OCI-LY7 (cell line): ENCODE data around the gene GGA3. TPM values are rescaled to one million over a fixed set of nuclear protein-coding genes. Genes with fewer than 3 reads are reported as not detected.

Experiments used
- BruUV-seq: library from RNA; stranded (reverse); fragments of 400-500 nt; replicated peaks from 2 replicates; lab custom pipeline; 2021; lab: Mats Ljungman, UMichigan
- CTCF ChIA-PET: fragments of 300-600 bp; sonication (Branson Sonifier 250); formaldehyde crosslinking; loops from one replicate; lab custom pipeline; 2022; ENCODE audit warnings: antibody characterized with exemption; ENCODE audit not compliant: unreplicated experiment; lab: Charles Lee
- POLR2A ChIA-PET: fragments of 300-600 bp; sonication (Branson Sonifier 250); formaldehyde crosslinking; loops from one replicate; lab custom pipeline; 2022; ENCODE audit warnings: antibody characterized with exemption; lab: Charles Lee
- DNase-seq: peaks from one replicate; pipeline ENCODE4 v3.0.0-alpha.2; 2015; ENCODE audit warnings: low spot score
- H2AFZ ChIP-seq: fragments of 200-600 bp; sonication (generic), shearing (Covaris generic); 2 replicates; pipeline ENCODE4 v1.6.1; 2014; ENCODE audit warnings: mild to moderate bottlenecking, antibody characterized with exemption, low read length, moderate library complexity
- H3K27ac ChIP-seq: fragments of 200-600 bp; sonication (generic); 2 replicates; pipeline ENCODE4 v1.5.1; 2014; ENCODE audit warnings: mixed run types, low read depth, mild to moderate bottlenecking, moderate library complexity, low read length, inconsistent platforms; ENCODE audit not compliant: poor library complexity, severe bottlenecking
- H3K36me3 ChIP-seq: fragments of 200-600 bp; sonication (generic); 2 replicates; pipeline ENCODE4 v1.6.1; 2014; ENCODE audit warnings: mild to moderate bottlenecking, antibody characterized with exemption, low read length, moderate library complexity, mixed read lengths; ENCODE audit not compliant: insufficient read depth
- H3K4me1 ChIP-seq: fragments of 200-600 bp; sonication (generic); 2 replicates; pipeline ENCODE4 v1.5.1; 2014; ENCODE audit warnings: mild to moderate bottlenecking, low read length; ENCODE audit not compliant: insufficient read depth, poor library complexity, severe bottlenecking
- H3K4me2 ChIP-seq: fragments of 200-600 bp; sonication (generic); 2 replicates; pipeline ENCODE4 v1.6.1; 2014; ENCODE audit warnings: mild to moderate bottlenecking, low read length
- H3K4me3 ChIP-seq: fragments of 200-600 bp; sonication (generic); 2 replicates; pipeline ENCODE4 v1.5.1; 2014; ENCODE audit warnings: mild to moderate bottlenecking, low read depth, low read length; ENCODE audit not compliant: poor library complexity, severe bottlenecking
- H3K79me2 ChIP-seq: fragments of 200-600 bp; sonication (generic); 2 replicates; pipeline ENCODE4 v1.6.1; 2016; ENCODE audit warnings: low read depth, mild to moderate bottlenecking, low read length, moderate library complexity, mixed read lengths; ENCODE audit not compliant: insufficient read depth
- H3K9me2 ChIP-seq: fragments of 200-600 bp; sonication (generic); 2 replicates; pipeline ENCODE4 v1.6.1; 2016; ENCODE audit warnings: mild to moderate bottlenecking, low read length, mixed read lengths; ENCODE audit not compliant: insufficient read depth
- H3K9me3 ChIP-seq: fragments of 200-600 bp; sonication (generic); 2 replicates; pipeline ENCODE4 v1.6.1; 2014; ENCODE audit warnings: mild to moderate bottlenecking, mixed run types, low read length, mixed read lengths
- H4K20me1 ChIP-seq: fragments of 200-600 bp; sonication (generic); 2 replicates; pipeline ENCODE4 v1.6.1; 2014; ENCODE audit warnings: mild to moderate bottlenecking, antibody characterized with exemption, low read length, moderate library complexity, mixed read lengths; ENCODE audit not compliant: insufficient read depth
- CTCF ChIP-seq: fragments of 200-600 bp; sonication (generic); conservative IDR thresholded peaks from 2 replicates; pipeline ENCODE4 v1.5.1; 2014; ENCODE audit warnings: mild to moderate bottlenecking, antibody characterized with exemption, low read length, moderate library complexity, mixed read lengths
- EZH2phosphoT487 ChIP-seq: fragments of 200-600 bp; sonication (generic); IDR thresholded peaks from 2 replicates; pipeline ENCODE4 v1.6.1; 2018; ENCODE audit warnings: low read depth, borderline replicate concordance, mild to moderate bottlenecking, mixed run types, antibody characterized with exemption, low read length, moderate library complexity, mixed read lengths
- intact Hi-C: fragments of 100-400 bp; cut with micrococcal nuclease; formaldehyde crosslinking; loops from one replicate; pipeline ENCODE4 v1.10.0; 2022; ENCODE audit not compliant: unreplicated experiment
- total RNA-seq, 2 experiments: library from RNA; depleted of rRNA in 1 of 2; stranded (reverse); fragments of >200 nt in 1 of 2; shearing (Covaris generic) in 1 of 2; gene quantifications; 2 replicates each; pipeline ENCODE4 v1.2.3, GENCODE V29; 2014 to 2022

The GGA3 gene
- total RNA-seq, 2 experiments from 2014 or later = 77.6 to 106 TPM

- CTCF ChIA-PET = interaction anchor here (0.5 to 3.5 kb wide), 5 partner anchors 7 to 26 kb away, joined by 3 to 31 read pairs (median 3); partner anchors contain the start of genes MIF4GD and SLC25A19
- intact Hi-C loops = no loop called here
- peaks cover 56% of the 10 kb centered on the region for H3K79me2 ChIP-seq
- DNase-seq = no peak
- TF ChIP-seq EZH2phosphoT487 (no peak), CTCF (peak; percentile 62)
- TSS peak; percentile 78 for BruUV-seq
- H3K4me1 ChIP-seq = peaks cover 29% of the 10 kb centered on the region
- H3K36me3 ChIP-seq = peaks cover 60% of the 10 kb centered on the region
- POLR2A ChIA-PET = interaction anchor here (0.6 to 4.6 kb wide), 13 partner anchors 8 to 309 kb away, joined by 3 to 59 read pairs (median 6); partner anchors contain the start of genes GRB2, MIF4GD, SLC25A19 and TMEM94
- H3K9me2 ChIP-seq = no peaks in the 10 kb centered on the region
- peak overlapping the region; percentile 68 for H3K27ac ChIP-seq
- peak overlapping the region; percentile 79 for H3K4me3 ChIP-seq
- H3K9me3 ChIP-seq = no peaks in the 10 kb centered on the region
- peaks cover 17% of the 10 kb centered on the region; the same call in 1 of the 2 replicates for H4K20me1 ChIP-seq
- peak overlapping the region; percentile 92 for H3K4me2 ChIP-seq
- H2AFZ ChIP-seq = no peak overlapping the region
Measured at GRCh38 chr17:75263055-75263454, 1.6 kb upstream of the GGA3 start.

GRCh38 chr17:75262112-75262606 is 753 bp upstream of the GGA3 start:
- Histone ChIP-seq H3K4me2 (peak overlapping the region; percentile 92), H3K27ac (peak overlapping the region; percentile 68), H3K9me2 (no peaks in the 10 kb centered on the region), H3K9me3 (no peaks in the 10 kb centered on the region), H4K20me1 (peaks cover 17% of the 10 kb centered on the region; the same call in 1 of the 2 replicates), H3K79me2 (peaks cover 57% of the 10 kb centered on the region), H3K36me3 (peaks cover 51% of the 10 kb centered on the region), H3K4me3 (peak overlapping the region; percentile 79), H2AFZ (peak overlapping the region; percentile 62), H3K4me1 (peaks cover 26% of the 10 kb centered on the region)
- intact Hi-C loops = no loop called here
- POLR2A ChIA-PET = interaction anchor here (0.7 to 4.6 kb wide), 21 partner anchors 8 to 259 kb away, joined by 3 to 59 read pairs (median 5); partner anchors contain the start of genes GRB2, MIF4GD, SLC25A19 and TMEM94
- TF ChIP-seq EZH2phosphoT487 (no peak), CTCF (no peak)
- BruUV-seq = no TSS peak
- CTCF ChIA-PET = interaction anchor here (1.0 to 3.5 kb wide), 4 partner anchors 8 to 27 kb away, joined by 3 to 31 read pairs (median 4); partner anchors contain the start of genes MIF4GD and SLC25A19
- DNase-seq = peak; percentile 46
